Kidney (tissue), 14 donors: ENCODE data around the gene IPO11. TPM values are rescaled to one million over a fixed set of nuclear protein-coding genes. Genes with fewer than 3 reads are reported as not detected.

Experiments
- DNase-seq, 5 donors: peaks; one replicate each; pipeline ENCODE4 v3.0.0-alpha.2; 2013 to 2020
- FAIRE-seq: peaks from 2 replicates; lab custom pipeline; 2012; peaks lifted over from hg19 to GRCh38; lab: Jason Lieb, UNC
- H3K27ac ChIP-seq, 2 donors: one replicate each; pipeline ENCODE4 v1.7.0; 2013; ENCODE audit warnings: low read depth in 2 of 2, low read length in 2 of 2, inconsistent platforms in 1 of 2
- H3K27me3 ChIP-seq: one replicate; pipeline ENCODE4 v1.7.1; 2013; ENCODE audit warnings: low read length, inconsistent platforms; ENCODE audit not compliant: control insufficient read depth, insufficient read depth
- H3K36me3 ChIP-seq, 3 donors: one replicate each; pipeline versions ENCODE4 v1.7.0 to v1.7.1; 2013; ENCODE audit warnings: low read length in 3 of 3, control low read depth in 1 of 3, inconsistent platforms in 1 of 3; ENCODE audit not compliant: insufficient read depth in 3 of 3, control insufficient read depth in 2 of 3
- H3K4me1 ChIP-seq, 3 donors: one replicate each; pipeline versions ENCODE4 v1.7.0 to v1.7.1; 2013; ENCODE audit warnings: low read length in 3 of 3, inconsistent platforms in 1 of 3, low read depth in 1 of 3; ENCODE audit not compliant: control insufficient read depth in 2 of 3, insufficient read depth in 2 of 3
- H3K4me3 ChIP-seq, 3 donors: one replicate each; pipeline versions ENCODE4 v1.7.0 to v1.8.1; 2013; ENCODE audit warnings: low read length in 3 of 3, control low read depth in 1 of 3, inconsistent platforms in 1 of 3
- H3K9ac ChIP-seq, 3 donors: one replicate each; pipeline versions ENCODE4 v1.7.0 to v1.7.1; 2013; ENCODE audit warnings: low read length in 3 of 3, control low read depth in 1 of 3, inconsistent platforms in 1 of 3
- H3K9me3 ChIP-seq, 3 donors: one replicate each; pipeline versions ENCODE4 v1.7.0 to v1.7.1; 2013; ENCODE audit warnings: low read length in 3 of 3, control low read depth in 1 of 3, inconsistent platforms in 1 of 3; ENCODE audit not compliant: control insufficient read depth in 2 of 3, insufficient read depth in 1 of 3
- intact Hi-C: fragments of 100-400 bp; cut with DNase I; formaldehyde crosslinking; loops from one replicate; pipeline ENCODE4 v1.11.1; 2022
- polyA plus RNA-seq: library from polyadenylated mRNA; stranded (reverse); fragments of 350-450 nt; fragmentation: Illumina TruSeq; extraction: RNeasy Lipid Tissue Mini Kit (QIAGEN cat#74804); gene quantifications from one replicate; pipeline ENCODE4 v1.2.3, GENCODE V29; 2014; ENCODE audit warnings: low read depth, low replicate concordance; ENCODE audit not compliant: insufficient read depth
- total RNA-seq: library from RNA; stranded (reverse); fragmentation: NEBNext Ultra II Directional; extraction: Animal tissue kit (Norgen Biotek cat#: 25700); gene quantifications from one replicate; pipeline ENCODE4 v1.2.1, GENCODE V29; 2021
- TF ChIP-seq, protein P1 (sequence below): IDR thresholded peaks from 3 replicates; pipeline ENCODE4 v1.5.1; 2012; ENCODE audit warnings: mild to moderate bottlenecking, moderate library complexity, borderline replicate concordance; ENCODE audit not compliant: insufficient read depth; ENCODE audit errors: extremely low read depth
- donor health status: control.
- donor health status: control.
- donor health status: control.
- donor health status: control.
- donor health status: control.
- donor health status: DM: yes; HTN: yes; CAD: no.
- donor health status: Normal renal cell carcinoma (clear cell type).

The IPO11 gene
- total and polyA plus RNA-seq, 2 donors from 2014 or later: 18.5 to 36.1 TPM

DNA sequence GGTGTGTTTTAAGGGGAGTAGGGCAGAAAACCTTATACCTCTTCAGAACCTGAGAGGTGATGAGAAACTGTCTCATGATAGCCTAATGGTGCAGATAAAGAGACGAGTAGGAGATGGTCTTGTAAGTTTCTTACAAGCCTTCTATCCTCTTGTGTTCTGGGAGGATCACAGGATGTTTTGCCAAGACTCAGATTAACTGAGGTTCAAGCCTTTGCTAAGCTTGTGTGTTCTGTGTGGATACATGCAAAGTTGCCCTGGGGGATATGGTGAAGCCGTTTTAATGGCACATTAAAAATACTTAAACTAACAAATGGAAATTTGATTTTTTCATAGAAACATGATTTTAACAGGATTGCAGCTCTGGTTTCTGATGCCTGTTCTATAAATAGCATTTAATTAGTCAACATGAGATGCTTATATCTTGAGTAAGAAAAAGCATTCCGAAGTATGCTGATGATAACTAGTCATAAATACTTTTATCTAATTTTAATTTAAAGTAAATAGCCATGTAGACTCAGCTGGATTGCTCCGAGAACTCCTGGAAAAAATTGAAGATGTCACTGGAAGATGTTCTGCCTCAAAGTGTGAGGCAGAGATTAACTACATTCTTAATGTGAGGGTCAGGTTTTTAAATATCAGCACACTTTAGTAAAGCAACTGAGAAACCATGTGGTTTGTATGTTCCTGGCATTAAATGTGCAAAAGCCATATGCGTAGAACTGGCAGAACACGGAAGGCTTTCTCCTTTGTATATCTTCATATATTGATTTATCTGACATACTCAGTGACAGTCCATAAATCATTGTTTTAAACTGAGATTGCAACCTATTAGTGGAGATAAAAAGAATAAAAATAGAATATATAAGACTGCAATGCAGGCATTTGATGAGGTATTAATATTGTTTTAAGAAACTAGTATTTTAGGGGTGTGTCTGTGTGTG, 53.7 kb downstream of the IPO11 start:
- Histone ChIP-seq H3K9me3 (no peaks in the 10 kb centered on the region), H3K9ac (no peak overlapping the region), H3K4me1 (no peaks in the 10 kb centered on the region), H3K27me3 (no peaks in the 10 kb centered on the region), H3K4me3 (no peak overlapping the region), H3K36me3 (no peaks in the 10 kb centered on the region), H3K27ac (no peak overlapping the region)
- TF ChIP-seq, protein P1, sequence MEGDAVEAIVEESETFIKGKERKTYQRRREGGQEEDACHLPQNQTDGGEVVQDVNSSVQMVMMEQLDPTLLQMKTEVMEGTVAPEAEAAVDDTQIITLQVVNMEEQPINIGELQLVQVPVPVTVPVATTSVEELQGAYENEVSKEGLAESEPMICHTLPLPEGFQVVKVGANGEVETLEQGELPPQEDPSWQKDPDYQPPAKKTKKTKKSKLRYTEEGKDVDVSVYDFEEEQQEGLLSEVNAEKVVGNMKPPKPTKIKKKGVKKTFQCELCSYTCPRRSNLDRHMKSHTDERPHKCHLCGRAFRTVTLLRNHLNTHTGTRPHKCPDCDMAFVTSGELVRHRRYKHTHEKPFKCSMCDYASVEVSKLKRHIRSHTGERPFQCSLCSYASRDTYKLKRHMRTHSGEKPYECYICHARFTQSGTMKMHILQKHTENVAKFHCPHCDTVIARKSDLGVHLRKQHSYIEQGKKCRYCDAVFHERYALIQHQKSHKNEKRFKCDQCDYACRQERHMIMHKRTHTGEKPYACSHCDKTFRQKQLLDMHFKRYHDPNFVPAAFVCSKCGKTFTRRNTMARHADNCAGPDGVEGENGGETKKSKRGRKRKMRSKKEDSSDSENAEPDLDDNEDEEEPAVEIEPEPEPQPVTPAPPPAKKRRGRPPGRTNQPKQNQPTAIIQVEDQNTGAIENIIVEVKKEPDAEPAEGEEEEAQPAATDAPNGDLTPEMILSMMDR: no peak
- no peak for FAIRE-seq
- DNase-seq: peak in 1 of 5 donors; percentile 5
- intact Hi-C loops: no loop called here

DNA sequence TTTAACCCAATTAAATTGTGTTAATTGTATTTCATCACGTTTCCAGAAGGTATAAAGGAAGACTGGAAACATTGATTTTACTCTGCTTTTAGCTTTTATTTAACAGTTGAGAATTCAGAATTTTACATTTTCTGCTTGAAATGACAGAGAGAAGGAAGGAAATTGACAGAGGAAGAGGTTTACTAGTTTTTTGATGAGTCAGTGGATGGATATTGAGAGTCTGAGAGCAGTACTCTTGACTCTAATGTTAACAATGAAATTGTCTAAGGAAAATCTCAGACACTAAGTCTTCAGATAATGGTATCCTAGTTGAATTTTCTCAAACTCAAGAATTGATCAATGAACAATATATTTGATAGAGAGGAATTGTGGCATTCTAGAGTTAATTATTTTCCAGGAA, 60.6 kb downstream of the IPO11 start:
- no peaks in the 10 kb centered on the region for H3K27me3 ChIP-seq
- TF ChIP-seq, protein P1: no peak
- peaks cover 0 to 2% (median 0%) of the 10 kb centered on the region in 3 donors for H3K36me3 ChIP-seq
- intact Hi-C loops: no loop called here
- DNase-seq (no peak), FAIRE-seq (no peak)
- H3K27ac ChIP-seq: no peak overlapping the region
- no peaks in the 10 kb centered on the region for H3K4me1 ChIP-seq
- no peak overlapping the region for H3K9ac ChIP-seq
- H3K4me3 ChIP-seq: no peak overlapping the region
- H3K9me3 ChIP-seq: no peaks in the 10 kb centered on the region

DNA sequence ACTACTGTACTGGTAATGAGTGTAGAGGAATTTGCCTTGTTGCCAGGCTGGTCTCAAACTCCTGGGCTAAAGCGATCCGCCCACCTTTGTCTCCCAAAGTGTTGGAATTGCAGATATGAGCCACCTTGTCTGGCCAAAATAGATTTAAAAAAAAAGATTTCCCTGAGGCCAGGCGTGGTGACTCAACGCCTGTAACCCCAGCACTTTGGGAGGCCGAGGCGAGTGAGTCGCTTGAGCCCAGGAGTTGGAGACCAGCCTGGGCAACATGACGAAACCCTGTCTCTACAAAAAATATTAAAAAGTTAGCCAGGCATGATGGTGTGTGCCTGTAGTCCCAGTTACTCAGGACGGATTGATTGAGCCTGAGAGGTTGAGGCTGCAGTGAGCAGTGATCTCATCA, 62.5 kb downstream of the IPO11 start:
- H3K4me3 ChIP-seq: no peak overlapping the region
- FAIRE-seq (no peak), DNase-seq (no peak)
- no peaks in the 10 kb centered on the region for H3K27me3 ChIP-seq
- no peaks in the 10 kb centered on the region for H3K9me3 ChIP-seq
- TF ChIP-seq, protein P1: no peak
- intact Hi-C loops: no loop called here
- no peak overlapping the region for H3K9ac ChIP-seq
- H3K4me1 ChIP-seq: no peaks in the 10 kb centered on the region
- no peak overlapping the region for H3K27ac ChIP-seq
- H3K36me3 ChIP-seq: peaks cover 0 to 2% (median 0%) of the 10 kb centered on the region in 3 donors
